Putamen (tissue), 1 donor: Measurements from ENCODE around the gene PRR5.
A peak's percentile ranks its signal among the peaks of the same experiment; 100 is the strongest.
"Not testable (repeated sequence)": the region's sequence is repeated elsewhere in the genome, so short reads cannot be mapped to it uniquely, and the experiment has no call there.

Experiments
- DNase-seq: peaks from one replicate; pipeline ENCODE4 v3.0.0-alpha.2; 2016; ENCODE audit warnings: low spot score

PRR5 gene

DNA sequence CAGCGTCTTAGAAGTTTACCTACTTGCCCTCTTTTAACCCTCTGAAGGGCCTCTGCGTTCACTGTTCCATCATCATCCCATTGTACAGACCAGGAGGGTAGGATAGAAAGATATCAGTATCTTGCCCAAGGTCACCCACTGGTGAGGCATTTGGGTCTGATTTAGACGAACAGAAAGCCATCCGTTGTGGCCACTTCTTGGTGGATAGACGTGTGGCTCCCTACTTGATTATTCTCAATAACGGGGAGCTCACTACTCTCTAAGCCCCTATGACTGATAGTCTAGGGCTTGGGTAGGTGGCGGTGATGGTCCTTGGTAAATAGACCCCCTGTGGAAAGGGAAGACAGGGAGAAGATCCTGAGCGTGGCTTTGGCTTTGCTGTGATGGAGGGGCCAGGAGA lies 28.6 kb upstream of the PRR5 start:
- no peak for DNase-seq

DNA sequence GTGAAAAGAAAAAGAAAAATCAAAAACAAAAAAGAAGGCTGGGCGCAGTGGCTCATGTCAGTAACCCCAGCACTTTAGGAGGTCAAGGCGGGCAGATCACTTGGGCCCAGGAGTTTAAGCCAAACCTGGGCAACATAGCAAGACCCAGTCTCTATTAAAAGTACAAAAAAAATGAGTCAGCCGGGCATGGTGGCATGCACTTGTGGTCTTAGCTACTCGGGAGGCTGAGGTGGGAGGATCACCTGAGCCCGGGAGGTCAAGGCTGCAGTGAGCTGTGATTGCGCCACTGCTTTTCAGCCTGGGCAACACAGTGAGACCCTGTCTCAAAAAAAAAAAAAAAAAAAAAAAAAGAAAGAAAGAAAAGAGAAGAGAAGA lies 26.0 kb upstream of the PRR5 start:
- not testable (repeated sequence) for DNase-seq

DNA sequence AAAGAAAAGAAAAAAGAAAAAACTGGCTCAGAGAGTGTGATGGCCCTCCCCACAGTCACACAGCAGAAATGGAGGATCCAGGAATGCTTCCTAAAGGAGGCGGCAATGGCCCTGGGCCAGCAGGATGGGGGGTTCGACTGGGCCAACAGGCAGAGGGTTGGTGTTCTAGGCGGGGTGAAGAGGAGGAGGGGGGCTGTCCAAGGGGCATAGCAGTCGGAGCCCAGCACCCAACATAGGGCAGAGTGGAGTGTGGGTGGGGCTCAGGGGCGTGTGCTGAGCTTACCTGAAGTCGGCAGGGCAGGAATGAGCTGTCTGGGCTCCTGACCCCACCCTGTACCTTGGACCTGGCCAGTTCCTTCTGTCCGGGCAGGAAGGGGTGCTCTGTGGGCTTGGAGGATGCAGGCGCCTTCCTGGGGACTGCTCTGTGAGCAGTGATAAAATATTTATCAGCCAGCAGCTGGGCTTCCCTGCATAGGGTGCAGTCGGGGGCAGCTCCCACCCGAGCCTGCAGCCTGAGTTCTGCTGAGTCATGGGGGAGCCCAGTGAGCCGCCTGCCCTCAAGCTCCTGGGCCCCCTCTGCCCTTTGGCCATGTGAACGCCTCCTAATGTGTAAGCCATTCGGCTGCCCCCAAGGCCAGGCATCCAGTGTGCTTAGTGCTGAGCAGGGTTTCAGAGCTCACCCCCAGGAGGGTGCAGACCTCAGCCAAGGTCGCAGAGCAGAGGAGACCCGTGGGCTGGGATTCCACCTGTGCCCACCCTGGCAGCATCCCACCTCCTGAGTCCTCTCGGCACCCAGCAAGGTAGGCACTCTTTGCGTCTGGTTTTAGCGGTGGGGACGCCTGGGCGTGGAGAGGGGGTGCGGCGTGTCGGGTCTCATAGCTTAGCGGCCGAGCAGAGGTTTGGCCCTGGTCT lies 25.3 kb upstream of the PRR5 start:
- DNase-seq = no peak

DNA sequence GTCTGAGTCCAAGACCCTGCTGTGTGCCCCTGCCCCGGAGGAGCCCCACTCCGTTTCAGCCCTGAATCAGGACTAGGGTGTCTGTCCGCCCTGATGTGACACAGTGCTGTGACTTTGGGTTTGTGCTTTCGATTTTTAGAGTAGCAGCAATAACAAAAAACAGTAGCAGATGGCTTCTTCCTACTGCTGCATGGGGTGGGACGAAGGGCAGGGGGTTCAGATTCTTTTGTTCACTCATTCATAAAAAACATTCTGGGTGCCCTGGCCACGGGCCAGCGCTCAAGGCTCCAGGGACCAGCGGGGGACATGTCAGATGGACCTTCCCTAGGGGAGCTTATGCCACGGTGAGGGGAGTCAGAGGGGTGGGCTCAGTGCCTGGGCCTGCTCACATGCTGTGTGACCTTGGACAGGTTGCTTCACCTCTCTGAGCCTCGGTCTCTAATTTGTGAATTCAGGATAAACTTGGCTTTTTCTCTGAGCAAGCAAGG lies 24.6 kb upstream of the PRR5 start:
- no peak for DNase-seq

DNA sequence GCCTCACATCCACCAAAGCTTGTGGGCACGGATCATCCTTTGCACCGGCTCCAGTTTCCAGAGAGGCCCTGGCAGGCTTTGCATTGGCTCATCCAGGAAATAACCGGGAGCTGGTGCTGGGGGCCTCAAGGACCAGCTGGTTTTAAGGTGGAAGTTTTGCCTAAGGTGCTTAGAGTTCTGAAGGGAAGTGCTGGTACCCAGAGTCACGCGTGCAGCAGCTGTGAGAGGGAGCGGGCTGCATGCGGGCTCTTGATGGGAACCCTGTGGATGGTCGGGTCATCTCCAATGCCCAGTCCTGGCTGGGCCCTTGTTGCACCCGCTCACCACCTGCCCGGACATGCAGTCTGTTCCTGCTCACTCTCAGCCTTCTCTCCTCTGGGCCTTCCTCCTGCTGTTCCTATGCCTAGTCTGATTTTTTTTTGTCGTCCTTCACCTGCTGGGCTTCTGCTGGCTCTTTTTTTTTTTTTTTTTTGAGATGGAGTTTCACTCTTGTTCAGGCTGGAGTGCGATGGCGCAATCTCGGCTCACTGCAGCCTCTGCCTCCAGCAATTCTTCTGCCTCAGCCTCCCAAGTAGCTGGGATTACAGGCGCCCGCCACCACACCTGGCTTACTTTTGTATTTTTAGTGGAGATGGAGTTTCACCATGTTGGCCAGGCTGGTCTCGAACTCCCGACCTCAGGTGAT lies 24.0 kb upstream of the PRR5 start:
- no peak for DNase-seq

DNA sequence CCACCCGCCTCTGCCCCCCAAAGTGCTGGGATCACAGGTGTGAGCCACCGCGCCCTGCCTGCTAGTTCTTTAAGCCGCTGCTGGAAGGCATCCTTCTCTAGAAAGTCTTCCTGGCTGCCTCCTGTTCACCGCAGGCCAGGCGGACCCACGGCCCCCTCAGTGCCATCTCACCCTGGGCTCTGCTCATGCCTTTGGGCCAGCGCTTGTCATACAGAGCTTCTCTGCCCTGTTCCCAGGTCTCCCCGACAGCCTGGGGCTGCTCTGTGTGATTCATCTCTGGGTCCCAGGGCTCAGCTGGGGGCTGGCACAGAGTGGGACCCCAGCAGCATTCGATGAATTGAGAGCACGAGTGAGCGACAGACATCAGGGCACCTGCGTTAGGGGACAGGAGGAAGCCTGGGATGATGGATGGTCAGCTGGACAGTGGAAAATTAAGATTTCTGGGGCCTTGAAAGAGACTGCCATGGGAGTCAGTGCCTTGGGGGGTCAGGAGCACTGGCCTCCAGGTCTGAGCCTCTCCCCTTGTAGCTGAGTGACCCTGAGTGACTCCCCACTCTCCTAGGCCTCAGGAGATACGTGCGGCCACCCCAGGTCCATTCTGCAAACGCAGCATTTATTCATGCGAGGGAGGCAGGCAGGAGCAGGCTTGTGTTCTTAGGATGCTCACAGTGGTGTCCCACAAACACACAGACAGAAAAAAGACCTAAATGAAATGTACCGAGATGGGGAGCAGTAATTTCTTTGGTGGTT lies 23.3 kb upstream of the PRR5 start:
- no peak for DNase-seq

DNA sequence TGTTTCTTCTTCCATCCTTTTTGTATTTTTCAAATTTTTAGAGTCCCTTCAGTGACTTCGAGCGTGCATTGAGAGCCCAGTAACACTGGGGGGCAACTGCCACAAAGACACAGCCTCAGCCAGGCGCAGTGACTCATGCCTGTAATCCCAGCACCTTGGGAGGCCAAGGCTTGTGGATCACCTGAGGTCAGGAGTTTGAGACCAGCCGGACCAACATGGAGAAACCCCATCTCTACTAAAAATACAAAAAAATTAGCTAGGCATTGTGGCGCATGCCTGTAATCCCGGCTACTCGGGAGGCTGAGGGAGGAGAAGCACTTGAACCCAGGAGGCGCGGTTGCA lies 22.7 kb upstream of the PRR5 start:
- not testable (repeated sequence) for DNase-seq

DNA sequence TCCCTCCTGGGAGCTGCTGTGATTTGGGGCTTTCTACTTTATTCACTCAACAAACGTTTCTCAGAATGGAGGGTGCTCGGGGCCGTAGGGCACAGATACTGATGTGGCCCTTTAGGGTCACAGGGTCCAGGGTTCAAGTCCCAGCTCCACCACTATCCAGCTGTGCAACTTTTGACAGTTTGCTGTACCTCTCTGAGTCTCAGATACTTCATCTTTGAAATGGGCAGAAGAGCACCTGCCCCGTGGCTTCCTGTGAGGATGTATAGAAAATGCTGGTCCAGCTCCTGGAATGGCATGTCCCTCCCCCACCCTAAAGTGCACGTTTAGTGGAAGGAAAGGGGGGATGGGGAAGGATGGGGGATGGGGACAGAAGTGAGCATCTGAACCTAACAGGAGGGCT lies 21.9 kb upstream of the PRR5 start:
- no peak for DNase-seq

DNA sequence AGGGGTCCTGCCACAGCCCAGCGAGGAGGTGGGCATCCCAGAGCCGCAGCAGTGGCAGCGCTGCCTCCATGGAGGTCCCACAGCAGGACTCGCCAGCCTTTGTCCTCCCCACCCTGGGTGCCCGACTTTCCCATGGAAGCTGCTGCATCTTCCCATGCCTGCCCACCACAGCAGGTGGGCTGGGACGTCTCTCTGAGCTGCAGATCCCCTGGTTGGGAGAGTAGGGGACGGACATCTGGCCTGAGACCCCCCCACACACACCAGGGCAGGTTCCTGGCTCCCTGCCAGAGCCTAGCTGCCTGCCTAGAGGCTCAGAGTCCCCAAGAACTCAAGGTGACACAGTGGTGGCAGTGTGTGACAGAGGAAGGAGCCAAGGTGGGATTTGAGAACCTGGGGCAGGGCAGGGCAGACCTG lies 21.5 kb upstream of the PRR5 start:
- no peak for DNase-seq

DNA sequence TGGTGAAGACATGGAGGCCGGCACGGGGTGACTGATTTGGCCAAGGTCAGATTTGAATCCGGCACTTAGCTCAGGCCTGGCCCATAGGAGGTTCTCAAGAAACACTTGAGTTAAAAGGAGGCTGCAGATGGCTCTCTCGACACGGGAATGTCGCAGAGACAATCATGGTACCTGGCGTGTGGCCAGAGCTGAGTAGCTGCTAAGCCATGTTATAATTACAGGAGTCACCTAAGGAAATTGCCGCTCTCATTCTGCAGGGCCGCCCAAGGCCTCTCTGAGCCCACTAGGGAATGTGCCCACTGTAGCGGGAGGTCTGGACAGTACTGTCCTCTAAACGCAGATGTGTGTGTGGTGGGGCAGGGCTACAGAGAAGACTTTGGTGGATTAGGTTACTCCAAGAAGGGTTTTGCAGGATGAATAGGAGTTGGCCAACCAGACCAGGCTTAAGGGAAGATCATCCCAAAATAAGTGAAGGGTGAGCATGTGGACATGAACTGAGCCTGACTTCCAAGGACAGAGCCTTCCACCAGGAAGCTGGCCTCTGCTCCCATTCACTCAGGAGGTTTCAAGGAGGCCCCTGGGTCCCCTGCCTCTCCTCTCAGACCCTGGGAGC lies 19.3 kb upstream of the PRR5 start:
- no peak for DNase-seq

DNA sequence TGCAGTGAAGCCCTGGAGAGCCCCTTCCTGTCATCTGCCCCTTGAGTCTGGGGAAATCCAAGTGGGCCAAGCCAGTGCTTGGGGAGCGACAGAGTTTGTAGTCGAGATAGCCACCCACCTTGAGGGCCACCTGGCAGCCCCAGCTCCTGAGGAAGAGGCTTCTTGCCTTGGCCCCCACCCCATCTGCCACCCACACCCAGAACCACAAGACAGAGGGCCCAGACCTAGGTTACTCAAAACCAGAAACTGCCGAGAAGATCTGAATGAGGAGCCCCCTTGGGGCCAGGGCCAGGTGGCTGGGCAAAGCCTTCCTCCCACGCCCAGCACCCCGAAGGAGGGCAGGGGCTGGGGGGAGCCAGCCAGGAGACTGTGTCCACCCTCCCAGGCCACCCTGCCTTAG lies 18.8 kb upstream of the PRR5 start:
- DNase-seq = no peak

DNA sequence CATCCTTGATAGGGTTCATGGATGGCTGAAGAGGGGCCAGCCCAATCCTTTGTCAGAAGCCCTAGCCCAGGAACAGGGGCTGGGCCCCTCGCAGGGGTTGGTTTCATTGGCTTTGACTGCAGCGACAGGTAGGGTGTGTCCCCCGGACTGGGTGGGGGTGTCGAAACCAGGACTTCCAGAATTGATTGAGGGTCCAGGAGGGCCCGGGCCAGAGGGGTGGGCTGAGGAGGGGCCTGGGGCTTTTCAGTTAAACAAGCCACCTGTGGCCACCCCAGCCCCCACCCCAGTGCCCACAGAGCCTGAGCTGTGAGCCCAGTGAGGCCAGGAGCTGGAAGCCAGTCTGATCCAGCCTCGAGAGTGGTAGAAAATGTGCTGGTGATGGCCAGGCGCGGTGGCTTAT lies 18.1 kb upstream of the PRR5 start:
- DNase-seq = no peak

DNA sequence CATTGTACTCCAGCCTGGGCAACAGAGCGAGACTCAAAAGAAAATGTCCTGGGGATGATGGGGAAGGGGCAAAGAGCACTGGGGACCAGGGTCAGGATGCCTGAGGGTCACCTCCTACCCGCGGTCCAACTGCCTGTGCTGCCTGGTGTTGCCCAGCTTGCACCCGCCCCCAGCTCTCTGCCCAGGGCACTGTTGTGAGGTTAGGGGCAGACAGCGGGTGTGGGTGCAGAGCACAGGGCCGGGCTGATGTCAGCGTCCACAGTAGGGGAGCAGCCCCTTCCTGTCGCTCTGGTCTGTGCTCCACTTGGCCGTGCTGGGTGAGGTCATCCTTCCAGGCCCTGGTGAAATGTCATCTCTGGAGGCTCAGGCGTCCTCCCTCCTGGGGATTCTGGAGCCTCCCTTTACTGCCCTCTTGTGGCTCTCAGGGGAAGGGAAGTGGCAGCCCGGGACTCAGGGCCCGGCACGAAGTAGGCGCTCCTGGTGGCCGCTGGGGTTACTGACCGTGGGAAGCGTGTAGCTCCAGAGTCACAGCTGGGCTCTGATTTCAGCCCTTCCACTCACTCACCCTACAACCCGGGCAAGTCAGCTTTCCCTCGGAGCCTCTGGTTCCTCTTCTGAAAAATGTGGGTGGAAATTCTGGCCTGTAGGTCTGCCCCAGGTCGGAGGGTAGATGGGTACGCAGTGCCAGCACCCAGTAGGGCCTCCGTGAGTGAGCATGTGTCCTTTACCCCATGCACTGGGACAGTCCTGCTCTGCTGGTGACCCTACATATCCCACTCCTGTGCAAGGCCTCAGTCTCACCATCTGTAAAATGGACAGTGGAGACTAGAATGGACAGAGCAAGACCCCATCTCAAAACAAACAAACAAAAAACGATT lies 17.3 kb upstream of the PRR5 start:
- peak; percentile 40 for DNase-seq

DNA sequence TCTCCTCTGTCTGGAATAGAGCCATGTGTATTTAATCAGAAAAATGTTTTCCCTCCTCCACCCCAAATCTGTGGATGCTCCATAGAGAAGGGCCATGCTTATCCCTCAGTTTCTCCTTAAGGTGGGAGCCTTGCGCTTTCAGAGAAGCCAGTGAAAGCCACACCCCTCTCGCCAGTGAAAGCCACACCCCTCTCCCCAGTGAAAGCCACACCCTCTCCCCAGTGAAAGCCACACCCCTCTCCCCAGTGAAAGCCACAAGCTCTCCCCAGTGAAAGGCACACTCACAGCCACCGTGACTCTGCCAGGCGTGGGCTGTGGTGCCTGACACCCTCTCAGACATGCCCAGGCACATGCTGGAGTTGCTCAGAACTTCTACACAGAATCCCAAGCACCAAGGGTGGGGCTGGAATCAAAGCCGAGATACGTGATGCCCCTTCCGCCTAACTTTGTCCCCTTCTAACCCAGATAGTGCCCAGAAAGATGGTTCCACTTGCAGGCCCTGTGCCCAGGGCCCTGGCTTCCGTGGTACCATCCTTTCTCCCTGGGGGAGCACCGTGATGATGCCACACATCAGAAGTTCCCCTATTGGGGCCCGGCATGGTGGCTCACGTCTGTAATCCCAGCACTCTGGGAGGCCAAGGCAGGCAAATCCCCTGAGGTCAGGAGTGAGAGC lies 16.5 kb upstream of the PRR5 start:
- DNase-seq = no peak

DNA sequence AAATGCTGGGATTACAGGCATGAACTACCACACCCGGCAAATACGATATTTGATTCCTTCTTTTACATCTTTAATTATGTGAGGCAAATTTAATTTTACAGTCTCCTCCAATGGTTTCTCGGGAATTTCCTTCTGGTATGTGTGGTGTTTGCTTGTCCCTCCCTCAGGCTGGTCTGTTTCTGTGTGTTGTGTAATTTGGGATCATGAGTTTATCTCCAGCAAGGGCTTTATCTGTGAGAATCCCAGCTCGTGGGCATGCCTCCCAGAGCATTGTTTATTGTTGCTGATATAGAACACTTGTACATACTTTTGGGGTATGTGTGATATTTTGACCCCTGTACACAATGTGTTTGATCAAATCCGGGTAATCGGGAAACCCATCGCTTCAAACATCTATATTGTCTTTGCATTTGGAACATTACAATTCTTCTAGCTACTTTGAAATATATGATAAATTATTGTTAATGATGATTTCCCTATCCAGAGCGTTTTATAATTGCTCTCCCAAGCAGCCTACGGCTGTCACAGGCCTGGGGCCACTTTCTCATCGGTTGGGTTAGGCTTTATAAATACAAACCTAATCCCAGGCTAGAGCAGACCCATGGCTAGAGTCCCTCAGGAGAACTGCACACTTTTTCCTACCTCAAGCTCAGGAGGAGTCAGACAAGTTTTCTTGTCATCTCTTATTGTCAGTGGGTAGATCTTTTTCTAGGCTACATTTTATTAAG lies 15.0 kb upstream of the PRR5 start:
- no peak for DNase-seq

DNA sequence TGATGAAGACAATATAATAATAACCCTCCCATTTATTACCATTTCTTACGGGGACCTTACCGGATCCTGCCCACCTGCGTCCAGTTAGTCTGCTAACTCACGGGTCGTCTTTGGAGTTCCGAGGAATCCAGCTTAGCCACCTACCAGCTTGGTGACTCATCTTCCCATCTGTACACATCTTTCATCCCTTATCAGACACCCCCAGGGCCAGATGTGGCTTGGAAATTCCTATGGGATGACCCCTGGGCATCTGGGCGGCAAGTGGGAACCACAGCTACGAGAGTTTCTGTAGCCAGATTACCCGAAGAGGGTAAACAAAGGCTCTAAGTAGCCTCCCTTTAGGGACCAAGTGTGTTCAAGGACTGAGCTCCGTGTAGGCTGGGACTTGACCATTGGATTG lies 12.8 kb upstream of the PRR5 start:
- no peak for DNase-seq

DNA sequence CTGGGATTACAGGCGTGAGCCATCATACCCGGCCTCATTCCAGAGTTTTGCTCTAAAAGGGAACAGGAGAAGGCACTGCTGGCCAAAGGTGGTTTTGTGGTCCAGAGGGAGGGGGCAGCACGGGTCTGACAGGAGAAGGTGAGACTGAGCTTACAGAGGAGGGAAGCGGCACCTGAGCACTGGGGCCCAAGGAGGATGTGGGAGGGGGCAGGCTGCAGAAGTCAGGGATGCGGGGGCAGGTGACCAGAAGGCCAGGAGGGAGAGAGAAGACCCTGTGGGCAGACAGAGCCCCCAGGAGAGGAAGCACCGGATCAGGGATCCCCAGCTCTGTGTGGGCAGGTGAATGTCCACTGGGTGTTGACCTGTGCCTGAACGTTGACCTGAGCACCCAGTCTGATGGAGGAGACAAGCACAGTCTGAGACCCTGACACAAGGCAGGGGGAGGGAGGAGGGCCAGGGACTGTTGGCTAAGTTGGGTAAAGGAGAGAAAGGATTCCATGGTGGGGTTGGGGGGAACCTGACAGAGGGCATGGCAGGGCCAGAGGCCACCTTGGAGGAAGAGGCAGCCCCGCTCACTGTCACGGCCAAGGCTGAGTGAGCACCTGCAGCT lies 12.0 kb upstream of the PRR5 start:
- DNase-seq = no peak

DNA sequence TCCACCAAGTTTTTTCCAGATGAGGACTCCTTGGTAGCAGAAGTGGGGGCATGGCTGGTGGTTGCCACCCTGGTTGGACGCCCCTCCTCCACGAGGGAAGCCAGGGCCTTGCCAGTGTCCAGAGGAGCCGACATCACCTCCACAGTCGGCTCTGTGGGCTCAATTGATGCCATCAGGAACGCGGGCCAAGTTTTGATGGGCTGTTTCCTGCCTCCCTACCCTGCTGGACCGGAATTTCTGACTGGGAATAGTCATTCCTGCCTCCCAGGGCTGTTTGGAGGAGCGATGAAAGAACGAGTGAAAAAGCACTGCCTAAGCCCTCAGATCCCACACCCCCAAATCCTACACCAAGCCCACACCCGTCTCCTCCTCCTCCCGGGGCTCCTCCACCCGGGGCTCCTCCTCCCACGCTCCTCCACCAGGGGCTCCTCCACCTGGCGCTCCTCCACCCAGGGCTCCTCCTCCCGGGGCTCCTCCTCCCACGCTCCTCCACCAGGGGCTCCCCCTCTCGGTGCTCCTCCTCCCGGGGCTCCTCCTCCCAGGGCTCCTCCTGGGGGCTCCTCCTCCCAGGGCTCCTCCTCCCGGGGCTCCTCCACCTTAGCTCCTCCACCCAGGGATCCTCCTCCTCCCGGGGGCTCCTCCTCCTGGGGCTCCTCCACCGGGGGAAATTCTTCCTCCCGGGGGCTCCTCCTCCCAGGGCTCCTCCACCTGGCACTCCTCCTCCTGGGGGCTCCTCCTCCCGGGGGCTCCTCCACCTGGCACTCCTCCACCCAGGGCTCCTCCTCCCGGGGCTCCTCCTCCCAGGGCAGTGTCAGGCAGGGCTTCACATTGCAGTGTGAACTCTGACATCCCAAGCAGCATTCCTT lies 10.0 kb upstream of the PRR5 start:
- DNase-seq = no peak

DNA sequence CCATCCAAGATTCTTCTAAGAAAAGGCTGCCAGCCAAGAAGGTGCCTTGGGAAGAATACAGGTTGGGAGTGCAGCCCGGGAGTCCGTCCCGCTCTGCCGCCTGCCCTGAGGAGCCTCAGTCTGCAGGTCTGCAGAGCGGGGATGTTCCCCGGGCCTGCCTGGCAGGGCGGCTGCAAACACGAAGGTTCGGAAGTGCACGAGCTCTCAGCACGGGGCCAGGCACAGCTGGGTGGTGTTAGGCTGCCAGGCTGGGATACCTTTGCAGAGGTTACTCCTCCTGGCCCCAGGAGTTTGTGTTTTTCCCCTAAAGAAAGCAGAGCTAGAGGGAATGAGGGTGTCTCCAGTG lies 9.4 kb upstream of the PRR5 start:
- no peak for DNase-seq
